Urinary bladder (tissue), 4 donors: ENCODE measurements around the gene DGCR8. TPM values are rescaled to one million over a fixed set of nuclear protein-coding genes. Genes with fewer than 3 reads are reported as not detected.

ENCODE experiments used
- DNase-seq: peaks from one replicate; pipeline ENCODE4 v3.0.0-alpha.2; 2015; ENCODE audit errors: extremely low spot score
- H3K27ac ChIP-seq: one replicate; pipeline ENCODE4 v1.5.1; 2013; ENCODE audit warnings: low read depth, mild to moderate bottlenecking, moderate library complexity
- H3K36me3 ChIP-seq: one replicate; pipeline ENCODE4 v1.6.1; 2013; ENCODE audit warnings: mild to moderate bottlenecking, moderate library complexity; ENCODE audit not compliant: insufficient read depth
- H3K4me1 ChIP-seq: one replicate; pipeline ENCODE4 v1.6.1; 2013; ENCODE audit warnings: mild to moderate bottlenecking, moderate library complexity; ENCODE audit not compliant: insufficient read depth
- H3K4me3 ChIP-seq: one replicate; pipeline ENCODE4 v1.5.1; 2013; ENCODE audit warnings: low read depth, low read length
- WGBS: extraction: QIAGEN DNeasy Blood & Tissue Kit; methylation state at CpG from one replicate; pipeline ENCODE4 v1.1.7; 2013; 5-methylcytosine and 5-hydroxymethylcytosine counted together
- polyA plus RNA-seq: library from polyadenylated mRNA; stranded (reverse); fragments of 200-250 nt; gene quantifications from one replicate; pipeline ENCODE4 v1.2.3, GENCODE V29; 2013
- total RNA-seq: library from RNA; depleted of rRNA; stranded (reverse); fragments of >200 nt; gene quantifications from one replicate; pipeline ENCODE4 v1.2.3, GENCODE V29; 2014
- donor health status: healthy with polysubstance abuse.
- donor health status: healthy.

The DGCR8 gene
- total and polyA plus RNA-seq, 2 donors: 18.9 to 24.8 TPM

- no peak for DNase-seq
- 89% methylated on average over 7 of the region's 7 CpGs for WGBS
- Histone ChIP-seq H3K36me3 (peaks cover 4% of the 10 kb centered on the region), H3K4me3 (no peak overlapping the region), H3K4me1 (no peaks in the 10 kb centered on the region), H3K27ac (no peak overlapping the region)
Observed at GRCh38 chr22:20040327-20041200, 39.5 kb upstream of the DGCR8 start.

GRCh38 chr22:20043057-20043996 is 36.7 kb upstream of the DGCR8 start:
- H3K36me3 ChIP-seq: peaks cover 2% of the 10 kb centered on the region

GRCh38 chr22:20043997-20044342 is 36.1 kb upstream of the DGCR8 start:
- WGBS: 95% methylated on average over 7 of the region's 7 CpGs
- Histone ChIP-seq H3K36me3 (peaks cover 2% of the 10 kb centered on the region), H3K4me3 (no peak overlapping the region), H3K27ac (no peak overlapping the region), H3K4me1 (no peaks in the 10 kb centered on the region)
- no peak for DNase-seq

More at GRCh38 chr22:20043057-20043996, 36.7 kb upstream of the DGCR8 start:
- no peak overlapping the region for H3K27ac ChIP-seq
- WGBS: 93% methylated on average over 26 of the region's 26 CpGs
- H3K4me1 ChIP-seq: no peaks in the 10 kb centered on the region
- H3K4me3 ChIP-seq: no peak overlapping the region
- no peak for DNase-seq

- Histone ChIP-seq H3K4me1 (no peaks in the 10 kb centered on the region), H3K27ac (no peak overlapping the region), H3K4me3 (no peak overlapping the region), H3K36me3 (peaks cover 2% of the 10 kb centered on the region)
- DNase-seq: no peak
- WGBS: 94% methylated on average over 10 of the region's 10 CpGs
Observed at GRCh38 chr22:20044495-20045151, 35.4 kb upstream of the DGCR8 start.

- WGBS: 81% methylated on average over 4 of the region's 4 CpGs
Observed at GRCh38 chr22:20046730-20047129, 33.3 kb upstream of the DGCR8 start.

GRCh38 chr22:20051927-20052308 is 28.1 kb upstream of the DGCR8 start:
- Histone ChIP-seq H3K4me1 (no peaks in the 10 kb centered on the region), H3K4me3 (no peak overlapping the region), H3K36me3 (peaks cover 3% of the 10 kb centered on the region), H3K27ac (no peak overlapping the region)
- 92% methylated on average over 6 of the region's 6 CpGs for WGBS
- no peak for DNase-seq

More at GRCh38 chr22:20046730-20047129, 33.3 kb upstream of the DGCR8 start:
- DNase-seq: no peak
- Histone ChIP-seq H3K36me3 (peaks cover 2% of the 10 kb centered on the region), H3K4me3 (no peak overlapping the region), H3K4me1 (no peaks in the 10 kb centered on the region), H3K27ac (no peak overlapping the region)

- WGBS: 92% methylated on average over 26 of the region's 26 CpGs
- Histone ChIP-seq H3K27ac (no peak overlapping the region), H3K4me3 (no peak overlapping the region), H3K4me1 (no peaks in the 10 kb centered on the region), H3K36me3 (peaks cover 2% of the 10 kb centered on the region)
- DNase-seq: no peak
Observed at GRCh38 chr22:20052309-20053259, 27.5 kb upstream of the DGCR8 start.

- H3K36me3 ChIP-seq: peaks cover 1% of the 10 kb centered on the region
- 88% methylated on average over 14 of the region's 14 CpGs for WGBS
- no peak for DNase-seq
- H3K27ac ChIP-seq: no peak overlapping the region
- no peaks in the 10 kb centered on the region for H3K4me1 ChIP-seq
- no peak overlapping the region for H3K4me3 ChIP-seq
Observed at GRCh38 chr22:20053407-20054033, 26.5 kb upstream of the DGCR8 start.

- Histone ChIP-seq H3K27ac (no peak overlapping the region), H3K4me3 (no peak overlapping the region), H3K4me1 (no peaks in the 10 kb centered on the region), H3K36me3 (peaks cover 1% of the 10 kb centered on the region)
- DNase-seq: no peak
- WGBS: 92% methylated on average over 12 of the region's 12 CpGs
Observed at GRCh38 chr22:20054034-20054427, 26.0 kb upstream of the DGCR8 start.

GRCh38 chr22:20054485-20054884 is 25.6 kb upstream of the DGCR8 start:
- 95% methylated on average over 6 of the region's 6 CpGs for WGBS

GRCh38 chr22:20055144-20055543 is 24.9 kb upstream of the DGCR8 start:
- no peak overlapping the region for H3K27ac ChIP-seq
- 95% methylated on average over 2 of the region's 2 CpGs for WGBS
- no peak overlapping the region for H3K4me3 ChIP-seq
- H3K4me1 ChIP-seq: no peaks in the 10 kb centered on the region
- DNase-seq: no peak
- peaks cover 1% of the 10 kb centered on the region for H3K36me3 ChIP-seq

More at GRCh38 chr22:20054485-20054884, 25.6 kb upstream of the DGCR8 start:
- Histone ChIP-seq H3K4me3 (no peak overlapping the region), H3K36me3 (peaks cover 1% of the 10 kb centered on the region), H3K27ac (no peak overlapping the region), H3K4me1 (no peaks in the 10 kb centered on the region)
- no peak for DNase-seq

GRCh38 chr22:20055654-20056053 is 24.4 kb upstream of the DGCR8 start:
- Histone ChIP-seq H3K27ac (no peak overlapping the region), H3K4me3 (no peak overlapping the region), H3K4me1 (no peaks in the 10 kb centered on the region), H3K36me3 (peaks cover 1% of the 10 kb centered on the region)
- DNase-seq: no peak
- 92% methylated on average over 15 of the region's 15 CpGs for WGBS
